GM21360 (cell line): Measurements from ENCODE around the gene GSS.
"Not testable (repeated sequence)": the region's sequence is repeated elsewhere in the genome, so short reads cannot be mapped to it uniquely, and the experiment has no call there.

Experiments used
- ATAC-seq: cut with Tn5 transposase; IDR thresholded peaks from one replicate; pipeline ENCODE4 v1.9.1; 2021; ENCODE audit warnings: mild to moderate bottlenecking, moderate library complexity; ENCODE audit not compliant: unreplicated experiment

The GSS gene

GRCh38 chr20:34915131-34915530 lies 40.5 kb downstream of the GSS start:
- no peak for ATAC-seq

DNA sequence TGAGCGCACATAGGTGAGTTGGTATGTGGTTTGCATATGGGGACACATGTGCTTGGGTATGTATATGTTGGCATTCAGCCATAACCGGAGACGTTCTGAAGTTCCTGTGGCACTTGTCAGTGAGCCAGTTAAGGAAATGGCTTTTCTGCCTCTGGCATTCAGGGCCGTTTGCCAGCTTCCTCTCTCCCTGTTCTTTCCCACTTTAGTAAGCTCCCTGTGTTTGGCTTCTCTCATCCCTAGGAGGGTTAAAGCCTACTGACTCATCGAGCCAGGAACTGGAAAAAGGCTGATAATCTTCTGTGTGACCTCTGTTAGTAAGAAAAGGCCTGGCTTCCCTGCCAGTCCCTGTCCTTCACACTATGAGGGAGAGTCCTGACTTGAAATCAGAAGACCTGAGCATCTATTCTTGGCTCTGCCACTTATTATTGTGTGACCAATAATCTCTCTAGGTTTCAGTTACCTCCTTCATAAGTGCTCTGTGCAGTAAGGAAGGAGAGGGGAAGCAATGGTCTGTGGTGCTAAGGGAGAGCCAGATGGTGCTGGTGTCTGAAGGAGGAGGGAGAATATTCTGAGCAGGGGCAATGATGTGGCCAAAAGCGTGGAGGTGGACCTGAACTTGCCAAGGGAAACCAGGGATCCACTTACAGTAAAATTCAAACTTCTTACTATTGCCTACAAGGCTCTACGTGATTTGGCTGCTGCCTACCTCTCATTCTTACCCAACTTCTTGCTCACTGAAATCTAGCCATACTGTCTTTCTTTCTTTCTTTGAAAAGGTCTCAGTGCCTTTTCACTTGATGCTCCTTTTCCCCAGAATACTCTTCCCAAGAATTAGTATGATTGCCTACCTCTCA lies 47.8 kb downstream of the GSS start:
- no peak for ATAC-seq

DNA sequence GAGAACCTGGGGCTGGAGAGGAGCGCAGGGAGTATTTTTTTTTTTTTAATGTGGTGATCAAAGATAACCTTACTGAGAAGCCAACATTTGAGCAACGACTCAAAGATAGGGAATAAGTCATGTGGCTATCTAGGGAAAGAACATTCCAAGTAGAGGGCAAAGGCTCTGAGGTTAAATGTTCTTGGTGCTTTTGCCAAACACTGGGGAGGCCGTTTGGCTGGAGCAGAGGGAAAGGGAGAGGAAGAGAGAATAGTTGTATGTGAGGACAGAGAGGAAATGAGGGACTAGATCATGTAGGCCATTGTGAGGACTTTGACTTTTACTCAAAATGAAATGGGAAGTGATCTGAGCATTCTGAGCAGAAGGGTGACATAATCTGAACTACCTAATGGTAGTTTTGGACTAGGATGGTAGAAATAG lies 51.4 kb downstream of the GSS start:
- ATAC-seq: no peak

DNA sequence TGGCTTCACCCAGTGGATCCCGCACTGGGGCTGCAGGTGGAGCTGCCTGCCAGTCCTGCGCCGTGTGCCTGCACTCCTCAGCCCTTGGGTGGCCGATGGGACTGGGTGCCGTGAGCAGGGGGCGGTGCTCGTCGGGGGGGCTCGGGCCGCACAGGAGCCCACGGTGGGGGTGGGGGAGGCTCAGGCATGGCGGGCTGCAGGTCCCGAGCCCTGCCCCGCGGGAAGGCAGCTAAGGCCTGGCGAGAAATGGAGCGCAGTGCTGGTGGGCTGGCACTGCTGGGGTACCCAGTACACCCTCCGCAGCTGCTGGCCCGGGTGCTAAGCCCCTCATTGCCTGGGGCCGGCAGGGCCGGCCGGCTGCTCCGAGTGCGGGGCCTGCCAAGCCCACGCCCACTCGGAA lies 56.9 kb downstream of the GSS start:
- not testable (repeated sequence) for ATAC-seq

- ATAC-seq: not testable (repeated sequence)
Observed at GRCh38 chr20:34898129-34898528, 57.5 kb downstream of the GSS start.

DNA sequence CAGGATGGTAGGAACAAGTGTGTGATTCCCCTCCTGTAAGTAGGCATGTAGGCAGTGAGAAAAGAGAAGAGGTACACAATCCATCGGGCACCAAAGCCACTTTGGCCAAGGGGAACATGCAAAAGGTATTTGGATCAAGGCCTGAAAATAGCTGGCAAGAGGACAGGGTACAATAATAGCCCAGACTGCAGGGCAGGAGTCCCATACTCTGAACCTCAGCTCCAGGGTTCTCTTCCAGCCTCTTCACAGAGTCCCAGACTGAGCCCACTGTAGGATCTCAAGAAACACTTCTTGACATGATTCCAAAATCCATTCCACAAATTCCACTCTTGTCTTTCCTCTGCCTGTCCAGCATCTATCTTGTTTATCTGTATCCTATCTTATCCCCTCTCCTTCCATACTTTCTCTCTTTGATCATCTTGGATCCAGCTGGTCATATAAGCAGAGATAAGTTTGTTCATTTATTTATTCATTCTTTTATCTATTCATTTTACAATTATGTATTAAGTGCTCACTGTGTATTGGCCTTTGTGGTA lies 59.5 kb downstream of the GSS start:
- ATAC-seq: no peak

GRCh38 chr20:34895465-34895864 lies 60.1 kb downstream of the GSS start:
- ATAC-seq: no peak

GRCh38 chr20:34894723-34895122 lies 60.9 kb downstream of the GSS start:
- no peak for ATAC-seq

- no peak for ATAC-seq
Observed at GRCh38 chr20:34892671-34893070, 62.9 kb downstream of the GSS start.

- ATAC-seq: no peak
Observed at GRCh38 chr20:34891166-34892062, 64.2 kb downstream of the GSS start.

DNA sequence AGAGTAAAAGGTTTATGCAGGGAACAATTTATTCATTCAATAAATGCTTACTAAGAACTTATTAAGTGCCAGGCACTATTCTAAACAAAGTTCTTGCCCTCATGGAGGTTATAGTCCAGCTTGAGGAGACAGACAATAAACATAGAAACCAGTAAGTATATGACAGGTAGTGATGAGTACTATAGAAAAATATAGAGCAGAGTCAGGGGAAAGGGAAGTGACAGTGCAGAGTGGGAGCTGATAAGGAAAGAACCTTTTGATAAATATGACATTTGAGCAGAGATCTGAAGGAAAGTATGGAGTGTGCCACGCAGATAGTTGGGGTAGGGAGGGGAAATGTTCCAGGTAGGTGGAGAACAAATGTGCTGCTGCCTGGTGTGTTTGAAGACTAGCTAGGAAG lies 67.1 kb downstream of the GSS start:
- ATAC-seq: no peak

- ATAC-seq: no peak
Observed at GRCh38 chr20:34887023-34887422, 68.6 kb downstream of the GSS start.

DNA sequence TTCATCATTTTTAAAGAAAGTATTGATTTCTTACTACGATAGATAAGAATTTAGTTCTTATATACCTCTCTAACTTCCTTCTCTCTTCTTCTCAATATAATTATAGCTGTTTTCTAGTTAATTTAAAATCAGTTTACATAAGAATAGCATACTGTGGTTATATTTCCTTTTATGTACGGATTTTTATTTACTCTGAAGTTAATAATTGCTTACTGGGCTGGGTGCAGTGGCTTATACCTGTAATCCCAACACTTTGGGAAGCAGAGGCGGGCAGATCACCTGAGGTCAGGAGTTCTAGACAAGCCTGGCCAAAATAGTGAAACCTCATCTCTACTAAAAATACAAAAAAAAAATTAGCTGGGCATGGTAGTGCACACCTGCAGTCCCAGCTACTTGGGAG lies 69.5 kb downstream of the GSS start:
- ATAC-seq: no peak

- no peak for ATAC-seq
Observed at GRCh38 chr20:34884260-34884659, 71.3 kb downstream of the GSS start.

DNA sequence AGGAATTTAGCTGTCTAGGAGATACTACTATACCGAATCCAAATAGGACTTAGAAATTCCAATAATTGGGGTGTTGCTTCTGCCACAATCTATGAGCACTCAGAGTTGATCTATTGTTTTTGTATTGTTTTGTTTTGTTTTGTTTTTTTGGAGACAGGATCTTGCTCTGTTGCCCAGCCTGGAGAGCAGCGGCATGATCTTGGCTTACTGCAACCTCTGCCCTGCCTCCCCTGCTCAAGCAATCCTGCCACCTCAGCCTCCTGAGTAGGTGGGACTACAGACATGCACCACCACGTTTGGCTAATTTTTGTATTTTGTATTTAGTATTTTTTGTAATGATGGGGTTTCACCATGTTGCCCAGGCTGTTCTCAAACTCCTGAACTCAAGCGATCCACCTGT lies 71.8 kb downstream of the GSS start:
- no peak for ATAC-seq

- no peak for ATAC-seq
Observed at GRCh38 chr20:34883087-34883688, 72.4 kb downstream of the GSS start.

DNA sequence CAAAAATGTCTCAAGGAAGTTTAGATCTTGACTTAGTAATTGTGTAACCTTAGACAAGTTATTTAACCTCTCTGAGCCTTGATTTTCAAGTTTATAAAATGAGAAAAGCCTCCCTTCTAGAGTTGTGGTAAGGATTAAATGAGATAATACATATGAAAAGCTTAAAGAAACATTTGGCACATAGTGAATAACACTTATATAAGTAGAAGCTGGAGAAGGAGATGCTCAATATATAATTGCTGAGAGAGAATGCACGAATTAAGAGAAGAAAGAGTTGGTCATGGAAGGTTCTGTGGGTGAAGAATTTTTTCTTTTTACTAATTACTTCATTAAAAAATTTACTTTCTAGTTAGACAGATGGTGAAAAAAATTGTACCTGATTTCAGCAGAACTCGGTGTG lies 73.9 kb downstream of the GSS start:
- no peak for ATAC-seq

GRCh38 chr20:34880971-34881370 lies 74.6 kb downstream of the GSS start:
- not testable (repeated sequence) for ATAC-seq

- ATAC-seq: no peak
Observed at GRCh38 chr20:34880215-34880850, 75.3 kb downstream of the GSS start.
